Epithelial cell of esophagus (primary cell): ENCODE results near the gene MAL.

Source experiments
- DNase-seq: peaks from one replicate; pipeline ENCODE4 v3.0.0; 2010; ENCODE audit warnings: low read depth
- H3K4me3 ChIP-seq: 2 replicates; pipeline ENCODE4 v1.5.1; 2011; ENCODE audit warnings: mild to moderate bottlenecking, low read length, control low read depth
- CTCF ChIP-seq: IDR thresholded peaks from 2 replicates; pipeline ENCODE4 v1.5.1; 2011; ENCODE audit warnings: low read depth, mild to moderate bottlenecking, low read length, control low read depth, inconsistent platforms; ENCODE audit not compliant: insufficient read depth; ENCODE audit errors: missing control alignments

The MAL gene

DNA sequence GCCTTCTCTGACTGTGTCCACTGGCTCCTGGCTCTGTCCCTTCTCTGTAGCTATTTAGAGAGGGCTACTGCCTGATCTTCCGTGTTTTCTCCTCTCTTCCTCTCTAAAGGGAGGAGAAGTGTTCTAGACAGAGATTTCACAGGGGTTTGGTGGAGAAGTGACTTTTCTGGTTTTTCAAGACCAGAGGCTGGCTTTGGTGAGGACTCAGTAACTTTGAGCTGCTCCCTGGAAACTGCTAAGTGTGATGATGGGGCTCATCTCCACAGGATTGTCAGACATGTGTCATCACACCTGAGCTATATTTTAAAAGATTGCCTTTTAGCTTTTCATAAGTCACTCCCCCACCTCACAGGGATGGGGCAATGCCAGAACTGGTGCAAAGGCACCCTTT is 6.2 kb downstream of the MAL start:
- no peak for TF ChIP-seq CTCF
- peak; percentile 53 for DNase-seq
- no peak overlapping the region for H3K4me3 ChIP-seq

GRCh38 chr2:95032341-95032740 is 6.8 kb downstream of the MAL start:
- no peak overlapping the region for H3K4me3 ChIP-seq
- TF ChIP-seq CTCF: no peak
- no peak for DNase-seq

DNA sequence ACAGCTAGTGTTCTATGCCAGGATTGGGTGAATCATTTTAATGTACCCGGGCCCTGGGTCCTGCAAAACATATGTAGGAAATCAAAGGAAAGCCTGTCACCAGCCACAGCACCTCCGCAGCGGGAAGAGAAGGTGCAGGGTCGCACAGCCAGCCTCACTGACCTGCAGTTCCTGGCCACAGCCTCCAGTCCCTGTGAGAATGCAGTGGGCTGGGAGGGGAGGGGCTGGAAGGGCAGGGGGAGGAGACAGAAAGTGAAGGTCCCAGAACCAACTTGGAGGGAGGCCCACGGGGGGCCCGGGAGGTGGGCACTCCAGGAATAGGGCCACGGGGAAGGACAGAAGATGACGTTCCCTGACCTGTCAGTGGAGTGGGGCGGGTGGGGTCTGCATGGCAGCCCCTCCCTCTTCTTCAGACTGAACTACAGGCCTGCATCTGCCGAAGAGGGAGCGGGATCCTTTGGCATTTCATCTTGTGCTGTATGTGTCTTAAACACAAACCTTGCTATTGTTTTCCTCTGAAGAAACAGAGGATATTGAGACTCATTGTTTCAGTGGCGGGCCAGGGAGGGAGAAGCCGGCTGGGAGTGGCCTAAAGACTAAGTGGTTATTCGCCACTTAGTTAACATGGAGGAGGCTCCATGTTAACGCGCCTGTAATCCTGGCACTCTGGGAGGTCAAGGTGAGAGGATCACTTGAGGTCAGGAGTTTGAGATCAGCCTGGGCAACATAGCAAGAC is 7.5 kb downstream of the MAL start:
- DNase-seq: no peak
- no peak overlapping the region for H3K4me3 ChIP-seq
- no peak for TF ChIP-seq CTCF

GRCh38 chr2:95034221-95034620 is 8.7 kb downstream of the MAL start:
- H3K4me3 ChIP-seq: no peak overlapping the region
- no peak for TF ChIP-seq CTCF
- DNase-seq: peak; percentile 43

- no peak for TF ChIP-seq CTCF
- no peak for DNase-seq
- H3K4me3 ChIP-seq: no peak overlapping the region
Measured at GRCh38 chr2:95034818-95035217, 9.3 kb downstream of the MAL start.

GRCh38 chr2:95036596-95037383 is 11.3 kb downstream of the MAL start:
- DNase-seq: no peak
- no peak overlapping the region for H3K4me3 ChIP-seq
- no peak for TF ChIP-seq CTCF
